CD4-positive, alpha-beta T cell treated with Interleukin-4 for 1 hour (primary cell): ENCODE data around the gene BCL2A1.
"Not testable (repeated sequence)": the region's sequence is repeated elsewhere in the genome, so short reads cannot be mapped to it uniquely, and the experiment has no call there.

Experiments
- DNase-seq, 2 donors: peaks; one replicate each; pipeline ENCODE4 v3.0.0-alpha.2; 2020 to 2022

The BCL2A1 gene

GRCh38 chr15:79919749-79920511, 51.1 kb downstream of the BCL2A1 start:
- DNase-seq: no peak

GRCh38 chr15:79919090-79919748, 51.8 kb downstream of the BCL2A1 start:
- DNase-seq: no peak

GRCh38 chr15:79918278-79918677, 52.7 kb downstream of the BCL2A1 start:
- no peak for DNase-seq

GRCh38 chr15:79916502-79917132, 54.4 kb downstream of the BCL2A1 start:
- no peak for DNase-seq

- DNase-seq: not testable (repeated sequence)
These were observed 55.1 kb downstream of the BCL2A1 start for GRCh38 chr15:79915776-79916501.

- DNase-seq: no peak
These were observed 56.3 kb downstream of the BCL2A1 start for GRCh38 chr15:79914728-79915127.
